A673 (cell line): Measurements from ENCODE around the gene CHST7. TPM values are rescaled to one million over a fixed set of nuclear protein-coding genes. Genes with fewer than 3 reads are reported as not detected.

Experiments used
- BruUV-seq: library from RNA; stranded (reverse); fragments of 400-500 nt; replicated peaks from 2 replicates; lab custom pipeline; 2021; lab: Mats Ljungman, UMichigan
- CTCF ChIA-PET: fragments of 300-600 bp; sonication (Branson Sonifier 250); formaldehyde crosslinking; loops from one replicate; lab custom pipeline; 2022; ENCODE audit warnings: antibody characterized with exemption; lab: Charles Lee
- POLR2A ChIA-PET: fragments of 300-600 bp; sonication (Branson Sonifier 250); formaldehyde crosslinking; loops from one replicate; lab custom pipeline; 2022; ENCODE audit warnings: antibody characterized with exemption; ENCODE audit not compliant: low non-redundant PET; lab: Charles Lee
- DNase-seq: peaks from one replicate; pipeline ENCODE4 v3.0.0-alpha.2; 2015; ENCODE audit warnings: low spot score
- H3K27ac ChIP-seq: fragments of 200-600 bp; sonication (generic); 2 replicates; pipeline ENCODE4 v1.5.1; 2016; ENCODE audit warnings: mixed run types, low read depth, mild to moderate bottlenecking, mixed read lengths, antibody characterized with exemption, low read length; ENCODE audit not compliant: poor library complexity, severe bottlenecking
- H3K27me3 ChIP-seq: fragments of 200-600 bp; sonication (generic); replicated peaks from 2 replicates; pipeline ENCODE4 v1.6.1; 2017; ENCODE audit warnings: mixed run types, low read depth, mild to moderate bottlenecking, mixed read lengths, antibody characterized with exemption, low read length; ENCODE audit not compliant: insufficient read depth, poor library complexity
- H3K36me3 ChIP-seq: fragments of 200-600 bp; sonication (generic); 2 replicates; pipeline ENCODE4 v1.6.1; 2016; ENCODE audit warnings: mixed run types, mild to moderate bottlenecking, mixed read lengths, antibody characterized with exemption, low read length; ENCODE audit not compliant: insufficient read depth, poor library complexity, severe bottlenecking
- H3K4me1 ChIP-seq: fragments of 200-600 bp; sonication (generic); 2 replicates; pipeline ENCODE4 v1.6.1; 2017; ENCODE audit warnings: mixed run types, mild to moderate bottlenecking, mixed read lengths, antibody characterized with exemption, low read length; ENCODE audit not compliant: insufficient read depth, poor library complexity, severe bottlenecking
- H3K4me3 ChIP-seq: fragments of 200-600 bp; sonication (generic); 2 replicates; pipeline ENCODE4 v1.5.1; 2016; ENCODE audit warnings: low read depth, mixed run types, mild to moderate bottlenecking, mixed read lengths, low read length; ENCODE audit not compliant: poor library complexity, severe bottlenecking
- H3K9me3 ChIP-seq: fragments of 200-600 bp; sonication (generic); 2 replicates; pipeline ENCODE4 v1.6.1; 2016; ENCODE audit warnings: mixed run types, low read depth, mild to moderate bottlenecking, mixed read lengths, antibody characterized with exemption, low read length; ENCODE audit not compliant: poor library complexity, severe bottlenecking
- CTCF ChIP-seq: fragments of 300-800, 200-600 bp; sonication (generic); conservative IDR thresholded peaks from 2 replicates; pipeline ENCODE4 v1.5.1; 2017; ENCODE audit warnings: low read depth, mild to moderate bottlenecking, antibody characterized with exemption, low read length, moderate library complexity, mixed read lengths
- EZH2 ChIP-seq: fragments of 200-600 bp; sonication (generic); IDR thresholded peaks from 2 replicates; pipeline ENCODE4 v1.6.1; 2017; ENCODE audit warnings: borderline replicate concordance, low read depth, mild to moderate bottlenecking, mixed read lengths, antibody characterized with exemption, low read length; ENCODE audit not compliant: poor library complexity, severe bottlenecking
- intact Hi-C: fragments of 100-400 bp; cut with micrococcal nuclease; formaldehyde crosslinking; loops from one replicate; pipeline ENCODE4 v1.10.0; 2022; ENCODE audit not compliant: unreplicated experiment
- total RNA-seq: library from RNA; stranded (reverse); gene quantifications from 2 replicates; pipeline ENCODE4 v1.2.3, GENCODE V29; 2021

Gene CHST7
- total RNA-seq, 1 experiment from 2014 or later: 5.7 TPM

GRCh38 chrX:46559062-46559461, 14.5 kb upstream of the CHST7 start:
- Histone ChIP-seq H3K4me1 (no peaks in the 10 kb centered on the region), H3K9me3 (no peaks in the 10 kb centered on the region), H3K36me3 (no peaks in the 10 kb centered on the region), H3K4me3 (no peak overlapping the region), H3K27ac (no peak overlapping the region), H3K27me3 (no peaks in the 10 kb centered on the region)
- ChIA-PET CTCF (no interaction called here), POLR2A (no interaction called here)
- no peak for DNase-seq
- intact Hi-C loops: loop anchor here (5.0 to 10.0 kb wide), 3 partner anchors 128 to 536 kb away; no protein-coding TSS in a partner anchor
- no peak for TF ChIP-seq EZH2
- no peak for TF ChIP-seq CTCF
- no TSS peak for BruUV-seq

GRCh38 chrX:46561824-46562657, 11.5 kb upstream of the CHST7 start:
- no peak for TF ChIP-seq CTCF
- no peak for TF ChIP-seq EZH2
- no TSS peak for BruUV-seq
- DNase-seq: no peak
- no peaks in the 10 kb centered on the region for H3K9me3 ChIP-seq
- CTCF ChIA-PET: no interaction called here
- H3K4me1 ChIP-seq: no peaks in the 10 kb centered on the region
- no peak overlapping the region for H3K4me3 ChIP-seq
- no peaks in the 10 kb centered on the region for H3K27me3 ChIP-seq
- no peak overlapping the region for H3K27ac ChIP-seq
- H3K36me3 ChIP-seq: no peaks in the 10 kb centered on the region
- POLR2A ChIA-PET: no interaction called here
- intact Hi-C loops: no loop called here

GRCh38 chrX:46567388-46567787, 6.2 kb upstream of the CHST7 start:
- H3K4me3 ChIP-seq: no peak overlapping the region
- POLR2A ChIA-PET: interaction anchor here (0.6 kb wide), 2 partner anchors 8 to 145 kb away, joined by 6 to 8 read pairs; no protein-coding TSS in a partner anchor
- no peak overlapping the region for H3K27ac ChIP-seq
- CTCF ChIA-PET: no interaction called here
- BruUV-seq: no TSS peak
- intact Hi-C loops: no loop called here
- H3K27me3 ChIP-seq: no peaks in the 10 kb centered on the region
- H3K4me1 ChIP-seq: no peaks in the 10 kb centered on the region
- H3K9me3 ChIP-seq: no peaks in the 10 kb centered on the region
- no peak for TF ChIP-seq CTCF
- no peak for TF ChIP-seq EZH2
- DNase-seq: no peak
- no peaks in the 10 kb centered on the region for H3K36me3 ChIP-seq
